Left forelimb (tissue), 1 donor: Measurements from ENCODE around the gene STEAP2.
"Not testable (repeated sequence)": the region's sequence is repeated elsewhere in the genome, so short reads cannot be mapped to it uniquely, and the experiment has no call there.

Experiments
- DNase-seq: peaks from one replicate; pipeline ENCODE4 v3.0.0-alpha.2; 2018; ENCODE audit warnings: low spot score

Gene STEAP2

GRCh38 chr7:90211391-90212148 lies at the start of gene STEAP2:
Gene STEAP2 (plus strand): TSS chr7:90211740. CDS start chr7:90225083, 13,343 bp downstream.
- DNase-seq: peak; percentile 91

GRCh38 chr7:90163534-90163933 lies 48.0 kb upstream of the STEAP2 start:
- DNase-seq: no peak

GRCh38 chr7:90165724-90166123 lies 45.8 kb upstream of the STEAP2 start:
- DNase-seq: no peak

GRCh38 chr7:90166153-90166552 lies 45.4 kb upstream of the STEAP2 start:
- no peak for DNase-seq

GRCh38 chr7:90167361-90167760 lies 44.2 kb upstream of the STEAP2 start:
- no peak for DNase-seq

- DNase-seq: no peak
Measured at GRCh38 chr7:90169891-90170290, 41.6 kb upstream of the STEAP2 start.

GRCh38 chr7:90172121-90172520 lies 39.4 kb upstream of the STEAP2 start:
- DNase-seq: no peak

GRCh38 chr7:90172624-90173023 lies 38.9 kb upstream of the STEAP2 start:
- no peak for DNase-seq

GRCh38 chr7:90173127-90173844 lies 38.3 kb upstream of the STEAP2 start:
- no peak for DNase-seq

GRCh38 chr7:90175667-90176066 lies 35.9 kb upstream of the STEAP2 start:
- DNase-seq: no peak

- DNase-seq: no peak
Measured at GRCh38 chr7:90176195-90176594, 35.3 kb upstream of the STEAP2 start.

- no peak for DNase-seq
Measured at GRCh38 chr7:90178166-90178565, 33.4 kb upstream of the STEAP2 start.

- no peak for DNase-seq
Measured at GRCh38 chr7:90178679-90179278, 32.8 kb upstream of the STEAP2 start.

- no peak for DNase-seq
Measured at GRCh38 chr7:90180011-90180585, 31.4 kb upstream of the STEAP2 start.

- no peak for DNase-seq
Measured at GRCh38 chr7:90180649-90181048, 30.9 kb upstream of the STEAP2 start.

GRCh38 chr7:90181485-90181884 lies 30.1 kb upstream of the STEAP2 start:
- DNase-seq: no peak

GRCh38 chr7:90186290-90186689 lies 25.2 kb upstream of the STEAP2 start:
- DNase-seq: not testable (repeated sequence)

- no peak for DNase-seq
Measured at GRCh38 chr7:90187507-90188050, 24.0 kb upstream of the STEAP2 start.

GRCh38 chr7:90188281-90188680 lies 23.3 kb upstream of the STEAP2 start:
- DNase-seq: no peak

- DNase-seq: no peak
Measured at GRCh38 chr7:90190995-90191394, 20.5 kb upstream of the STEAP2 start.

GRCh38 chr7:90191648-90192047 lies 19.9 kb upstream of the STEAP2 start:
- no peak for DNase-seq
